ENCODE measurements around the gene PTPRF.

PTPRF gene

GRCh38 chr1:43584204-43584603 is 53.5 kb downstream of the PTPRF start:
- DNase-seq = no peak

- DNase-seq = no peak
Measured at GRCh38 chr1:43585557-43585956, 54.9 kb downstream of the PTPRF start.

DNA sequence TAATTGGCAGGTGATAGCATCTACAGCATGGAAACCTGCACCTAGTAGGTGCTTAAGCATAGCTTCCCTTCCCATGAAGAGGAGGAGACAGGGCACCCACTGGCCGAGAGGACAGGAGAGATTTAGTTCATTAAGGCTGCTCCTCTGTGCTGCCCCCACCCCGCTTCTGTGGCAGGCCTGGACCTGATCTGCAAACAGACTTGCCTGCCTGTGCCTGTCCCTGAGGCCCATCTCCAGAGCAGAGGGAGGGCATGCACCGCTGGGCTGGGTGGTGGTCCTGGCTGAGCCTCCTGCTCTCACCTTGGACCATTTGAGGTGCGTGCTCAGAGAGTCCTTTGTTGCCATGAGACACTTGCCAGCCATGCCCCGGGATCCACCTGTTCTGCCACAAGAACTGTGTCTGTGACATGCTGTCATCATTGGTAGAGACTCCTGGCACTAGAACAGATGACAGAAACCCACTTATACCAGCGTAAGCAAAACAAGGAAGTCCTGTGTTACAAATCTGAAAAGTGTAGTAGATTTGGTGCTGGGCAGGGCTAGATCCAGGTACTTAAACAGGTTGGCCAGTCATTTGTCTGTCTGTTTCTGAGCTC is 55.6 kb downstream of the PTPRF start:
- no peak for DNase-seq

DNA sequence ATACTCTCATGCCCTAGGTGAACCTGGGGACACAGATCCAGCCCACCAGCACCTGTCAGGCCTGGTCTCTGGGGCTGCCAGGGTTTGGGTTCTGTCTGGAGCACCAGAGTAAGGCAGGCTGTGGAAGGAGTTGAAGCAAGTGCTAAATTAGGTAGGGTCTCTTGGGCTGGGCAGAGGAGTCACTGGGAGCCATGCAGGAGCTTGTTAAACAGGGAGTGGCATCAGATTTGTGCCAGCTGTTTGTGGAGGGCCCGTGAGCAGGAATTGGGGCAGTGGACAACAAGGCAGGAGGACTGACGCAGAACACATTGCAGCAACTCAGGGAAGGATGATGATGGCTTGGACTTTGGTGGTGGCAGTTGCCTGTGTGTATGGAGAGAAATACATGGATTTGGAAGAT is 56.3 kb downstream of the PTPRF start:
- no peak for DNase-seq

- no peak for DNase-seq
Measured at GRCh38 chr1:43587594-43587993, 56.9 kb downstream of the PTPRF start.

GRCh38 chr1:43588592-43588991 is 57.9 kb downstream of the PTPRF start:
- DNase-seq = no peak

- DNase-seq = no peak
Measured at GRCh38 chr1:43590388-43590925, 59.8 kb downstream of the PTPRF start.

DNA sequence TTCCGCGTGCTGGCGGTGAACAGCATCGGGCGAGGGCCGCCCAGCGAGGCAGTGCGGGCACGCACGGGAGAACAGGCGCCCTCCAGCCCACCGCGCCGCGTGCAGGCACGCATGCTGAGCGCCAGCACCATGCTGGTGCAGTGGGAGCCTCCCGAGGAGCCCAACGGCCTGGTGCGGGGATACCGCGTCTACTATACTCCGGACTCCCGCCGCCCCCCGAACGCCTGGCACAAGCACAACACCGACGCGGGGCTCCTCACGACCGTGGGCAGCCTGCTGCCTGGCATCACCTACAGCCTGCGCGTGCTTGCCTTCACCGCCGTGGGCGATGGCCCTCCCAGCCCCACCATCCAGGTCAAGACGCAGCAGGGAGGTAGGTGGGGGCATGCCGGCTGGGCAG is 60.5 kb downstream of the PTPRF start:
- DNase-seq = no peak

DNA sequence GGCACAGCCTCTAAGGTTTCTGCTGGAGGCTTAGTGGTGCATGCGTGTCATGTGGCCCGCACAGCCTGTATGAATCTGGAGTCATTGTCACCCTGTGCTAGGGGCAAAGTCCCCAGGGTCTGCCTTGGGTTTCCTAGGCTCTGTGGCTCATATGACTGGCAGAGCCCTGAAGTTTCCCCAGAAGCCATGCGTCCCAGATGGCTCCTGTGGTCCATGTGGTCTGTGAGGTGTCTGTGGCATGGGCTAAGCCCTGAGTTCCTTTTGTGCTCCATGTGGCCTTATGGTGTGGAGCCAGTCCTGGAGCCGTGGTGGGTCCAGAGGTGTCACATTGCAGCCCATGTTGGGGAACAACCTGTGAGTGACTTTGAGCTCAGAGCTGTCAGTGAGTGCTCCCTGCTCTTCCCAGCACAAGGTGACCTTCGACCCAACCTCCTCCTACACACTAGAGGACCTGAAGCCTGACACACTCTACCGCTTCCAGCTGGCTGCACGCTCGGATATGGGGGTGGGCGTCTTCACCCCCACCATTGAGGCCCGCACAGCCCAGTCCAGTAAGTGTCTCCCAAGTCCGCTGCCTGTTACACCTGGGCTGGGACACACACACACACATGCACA is 61.5 kb downstream of the PTPRF start:
- no peak for DNase-seq

GRCh38 chr1:43592974-43593683 is 62.4 kb downstream of the PTPRF start:
- no peak for DNase-seq

DNA sequence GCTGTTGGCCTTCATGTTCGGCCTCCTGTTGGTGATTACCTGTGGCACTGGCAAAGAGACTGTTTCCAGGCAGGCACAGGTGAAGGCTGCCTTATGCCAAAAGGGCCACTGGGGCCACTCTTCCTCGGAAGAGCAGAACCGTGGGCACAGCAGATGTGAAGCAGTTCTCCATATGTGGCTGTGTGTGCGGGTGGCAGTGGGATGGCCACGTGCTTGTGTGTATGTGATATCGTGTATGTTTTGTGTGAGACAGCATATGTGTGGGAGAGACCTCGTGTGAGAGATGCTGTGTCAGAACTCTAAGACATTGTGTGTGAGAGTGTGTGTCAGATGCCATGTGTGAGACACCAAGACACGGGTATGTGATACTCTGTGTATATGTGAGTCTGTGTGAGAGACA is 65.9 kb downstream of the PTPRF start:
- no peak for DNase-seq

- DNase-seq = no peak
Measured at GRCh38 chr1:43597028-43597427, 66.3 kb downstream of the PTPRF start.

- DNase-seq = no peak
Measured at GRCh38 chr1:43597721-43598120, 67.0 kb downstream of the PTPRF start.

DNA sequence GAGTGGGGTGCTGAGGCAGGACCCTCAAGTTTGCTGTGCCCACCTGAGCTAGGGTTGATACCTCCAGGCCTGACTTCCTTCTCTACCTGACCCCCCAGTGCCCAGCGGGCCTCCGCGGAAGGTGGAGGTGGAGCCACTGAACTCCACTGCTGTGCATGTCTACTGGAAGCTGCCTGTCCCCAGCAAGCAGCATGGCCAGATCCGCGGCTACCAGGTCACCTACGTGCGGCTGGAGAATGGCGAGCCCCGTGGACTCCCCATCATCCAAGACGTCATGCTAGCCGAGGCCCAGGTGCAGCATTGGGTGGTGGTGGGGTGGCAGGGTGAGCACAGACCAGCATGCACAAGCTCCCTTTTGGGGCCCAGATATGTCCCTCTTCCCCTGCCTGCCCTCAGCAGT is 67.9 kb downstream of the PTPRF start:
- no peak for DNase-seq

DNA sequence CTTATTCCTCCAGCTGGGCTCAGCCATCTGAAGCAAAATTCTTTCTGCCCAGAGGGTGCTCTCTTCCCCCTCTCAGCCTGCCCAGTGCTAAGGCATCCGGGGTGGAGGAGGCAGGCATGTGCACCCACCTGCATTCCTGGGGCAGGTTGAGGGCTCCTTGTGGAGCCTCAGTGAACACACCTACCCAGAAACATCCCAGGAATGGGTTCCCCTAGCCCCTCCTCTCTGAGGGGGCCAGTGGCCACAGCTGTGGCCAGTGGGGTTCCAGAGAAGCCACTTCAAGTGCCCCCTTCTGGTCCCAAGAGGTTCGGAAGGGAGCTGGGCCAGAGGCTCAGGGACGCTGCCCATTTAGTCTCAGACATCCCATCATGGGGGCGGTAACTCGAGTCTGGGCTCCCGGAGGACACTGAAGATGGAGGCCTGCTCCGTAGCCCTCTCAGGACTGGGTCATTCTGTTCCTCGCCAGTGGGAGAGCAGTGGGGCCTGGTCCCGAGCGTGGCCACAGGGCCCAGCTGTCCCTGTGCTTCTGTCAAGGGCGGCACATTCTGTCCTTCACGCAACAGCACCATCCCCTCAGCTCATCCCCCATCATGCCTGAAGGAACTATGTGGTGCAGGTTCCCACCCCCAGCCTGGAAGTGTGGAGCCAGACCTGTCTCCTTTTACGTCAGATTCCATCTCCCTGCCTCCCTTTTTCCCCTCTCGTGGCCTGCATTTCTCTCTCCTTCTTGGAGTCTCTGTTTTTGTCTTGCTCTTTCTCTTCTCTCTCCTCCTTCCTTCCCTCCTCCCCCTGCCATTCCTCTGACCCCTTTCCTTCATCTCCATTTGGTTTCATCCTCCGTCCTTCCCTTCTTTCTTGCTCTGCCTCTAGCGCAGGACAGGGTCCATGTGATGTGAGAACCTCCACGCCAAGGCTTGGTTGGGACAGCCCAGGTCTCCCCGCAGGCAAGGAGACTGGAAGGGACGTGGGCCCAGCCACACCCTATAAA is 69.6 kb downstream of the PTPRF start:
- DNase-seq = no peak

- DNase-seq = no peak
Measured at GRCh38 chr1:43602990-43603389, 72.3 kb downstream of the PTPRF start.

GRCh38 chr1:43604192-43604591 is 73.5 kb downstream of the PTPRF start:
- no peak for DNase-seq

DNA sequence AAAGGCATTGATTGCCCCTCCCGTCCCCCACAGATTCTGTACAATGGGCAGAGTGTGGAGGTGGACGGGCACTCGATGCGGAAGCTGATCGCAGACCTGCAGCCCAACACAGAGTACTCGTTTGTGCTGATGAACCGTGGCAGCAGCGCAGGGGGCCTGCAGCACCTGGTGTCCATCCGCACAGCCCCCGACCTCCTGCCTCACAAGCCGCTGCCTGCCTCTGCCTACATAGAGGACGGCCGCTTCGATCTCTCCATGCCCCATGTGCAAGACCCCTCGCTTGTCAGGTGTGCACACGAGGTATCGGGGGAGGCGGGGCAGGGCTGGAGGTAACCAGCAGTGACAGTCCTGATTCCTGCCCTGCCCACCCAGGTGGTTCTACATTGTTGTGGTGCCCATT is 74.5 kb downstream of the PTPRF start:
- DNase-seq = no peak

GRCh38 chr1:43605766-43606165 is 75.1 kb downstream of the PTPRF start:
- DNase-seq = no peak

- DNase-seq = no peak
Measured at GRCh38 chr1:43606624-43607023, 75.9 kb downstream of the PTPRF start.

GRCh38 chr1:43608827-43609226 is 78.1 kb downstream of the PTPRF start:
- no peak for DNase-seq

DNA sequence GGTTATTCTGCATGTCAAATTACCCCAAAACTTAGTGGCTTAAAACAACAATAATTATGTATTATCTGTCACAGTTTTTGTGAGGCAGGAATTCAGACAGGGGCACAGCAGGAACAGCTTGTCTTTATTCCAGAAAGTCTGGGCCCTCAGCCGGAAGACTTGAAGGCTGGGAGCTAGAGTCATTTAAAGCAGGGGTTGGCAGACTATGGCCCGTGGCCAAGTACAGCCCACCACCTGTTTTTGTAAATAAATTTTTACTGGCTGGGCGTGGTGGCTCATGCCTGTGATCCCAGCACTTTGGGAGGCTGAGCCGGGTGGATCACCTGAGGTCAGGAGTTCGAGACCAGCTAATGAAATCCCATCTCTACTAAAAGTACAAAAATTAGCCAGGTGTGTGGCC is 79.7 kb downstream of the PTPRF start:
- no peak for DNase-seq

DNA sequence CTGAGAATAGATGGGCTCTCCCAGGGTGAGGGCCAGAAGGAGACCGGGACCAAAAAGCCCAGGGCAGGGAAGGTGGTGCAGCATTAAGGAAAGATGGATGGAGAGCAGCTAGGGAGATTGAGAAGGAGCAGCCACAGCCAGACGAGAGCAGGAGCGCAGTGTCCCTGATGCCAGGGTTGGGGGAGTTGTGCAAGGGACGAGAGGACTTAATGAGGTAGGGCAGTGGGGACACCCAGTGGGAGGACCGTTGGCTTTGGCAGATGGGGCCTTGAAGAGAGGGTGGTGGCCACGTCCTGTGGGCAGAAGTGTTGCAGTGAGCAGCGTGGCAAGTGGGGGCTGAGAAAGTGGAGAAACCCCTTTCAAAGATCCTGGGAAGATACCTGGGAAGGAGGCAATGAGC is 81.3 kb downstream of the PTPRF start:
- DNase-seq = no peak
